Neuronal stem cell (in vitro differentiated cells): ENCODE data around the gene NRG3.

Source experiments
- DNase-seq: peaks from one replicate; pipeline ENCODE4 v3.0.0-alpha.2; 2013; ENCODE audit warnings: low spot score
- H2AFZ ChIP-seq: one replicate; pipeline ENCODE4 v1.6.1; 2013; ENCODE audit warnings: mild to moderate bottlenecking, low read length, inconsistent platforms
- H2AK5ac ChIP-seq: 2 replicates; pipeline ENCODE4 v1.6.1; 2013; ENCODE audit warnings: low read depth, mild to moderate bottlenecking, inconsistent platforms, low read length, moderate library complexity, mixed read lengths
- H2BK120ac ChIP-seq: 2 replicates; pipeline ENCODE4 v1.6.1; 2013; ENCODE audit warnings: low read depth, mild to moderate bottlenecking, inconsistent platforms, low read length, moderate library complexity, mixed read lengths
- H2BK12ac ChIP-seq: one replicate; pipeline ENCODE4 v1.6.1; 2013; ENCODE audit warnings: low read length, inconsistent platforms
- H2BK15ac ChIP-seq: 2 replicates; pipeline ENCODE4 v1.6.1; 2013; ENCODE audit warnings: mild to moderate bottlenecking, low read length, inconsistent platforms, mixed read lengths
- H2BK5ac ChIP-seq: one replicate; pipeline ENCODE4 v1.6.1; 2013; ENCODE audit warnings: inconsistent platforms, mild to moderate bottlenecking, low read length, moderate library complexity
- H3K14ac ChIP-seq: one replicate; pipeline ENCODE4 v1.6.1; 2013; ENCODE audit warnings: low read length, inconsistent platforms
- H3K18ac ChIP-seq: 2 replicates; pipeline ENCODE4 v1.6.1; 2013; ENCODE audit warnings: low read length, inconsistent platforms
- H3K23ac ChIP-seq: 2 replicates; pipeline ENCODE4 v1.6.1; 2013; ENCODE audit warnings: low read depth, mild to moderate bottlenecking, mixed read lengths, low read length, inconsistent platforms; ENCODE audit not compliant: poor library complexity
- H3K27ac ChIP-seq: replicated peaks from 3 replicates; pipeline ENCODE4 v1.5.1; 2013; ENCODE audit warnings: low read length, inconsistent platforms
- H3K27me3 ChIP-seq, 3 experiments: 2 replicates each; pipeline ENCODE4 v1.6.1; 2013; ENCODE audit warnings: low read length in 3 of 3, mild to moderate bottlenecking in 2 of 3, inconsistent platforms in 1 of 3, low read depth in 1 of 3, mixed read lengths in 1 of 3, moderate library complexity in 1 of 3; ENCODE audit not compliant: control insufficient read depth in 3 of 3, insufficient read depth in 3 of 3
- H3K36me3 ChIP-seq, 2 donors: replicated peaks in 1 of 2; 2 replicates each; pipeline ENCODE4 v1.6.1; 2013; ENCODE audit warnings: low read length in 2 of 2; ENCODE audit not compliant: control insufficient read depth in 2 of 2, insufficient read depth in 2 of 2
- H3K4ac ChIP-seq: 2 replicates; pipeline ENCODE4 v1.6.1; 2013; ENCODE audit warnings: inconsistent platforms, mild to moderate bottlenecking, low read length, moderate library complexity
- H3K4me1 ChIP-seq, 2 donors: 1 replicate in 1 of 2; 2 replicates in 1 of 2; pipeline ENCODE4 v1.6.1; 2013; ENCODE audit warnings: low read length in 2 of 2, low read depth in 1 of 2; ENCODE audit not compliant: control insufficient read depth in 2 of 2, insufficient read depth in 1 of 2
- H3K4me2 ChIP-seq: one replicate; pipeline ENCODE4 v1.6.1; 2013; ENCODE audit warnings: mild to moderate bottlenecking, low read length, inconsistent platforms; ENCODE audit not compliant: insufficient read depth, poor library complexity, severe bottlenecking
- H3K4me3 ChIP-seq, 2 donors: 2 replicates each; pipeline ENCODE4 v1.5.1; 2013; ENCODE audit warnings: low read length in 2 of 2, mild to moderate bottlenecking in 2 of 2, inconsistent platforms in 1 of 2, moderate library complexity in 1 of 2
- H3K79me1 ChIP-seq: one replicate; pipeline ENCODE4 v1.6.1; 2013; ENCODE audit warnings: low read depth, mild to moderate bottlenecking, inconsistent platforms, low read length, moderate library complexity
- H3K9ac ChIP-seq: one replicate; pipeline ENCODE4 v1.6.1; 2013; ENCODE audit warnings: mild to moderate bottlenecking, low read depth, low read length, inconsistent platforms; ENCODE audit not compliant: poor library complexity
- H3K9me3 ChIP-seq, 2 donors: replicated peaks in 1 of 2; 2 replicates each; pipeline versions ENCODE3 to v1.6.1; 2013; ENCODE audit warnings: low read length in 2 of 2, mild to moderate bottlenecking in 2 of 2, inconsistent platforms in 1 of 2, low read depth in 1 of 2, mixed read lengths in 1 of 2, moderate library complexity in 1 of 2; ENCODE audit not compliant: control insufficient read depth in 2 of 2, insufficient read depth in 1 of 2
- H4K8ac ChIP-seq: one replicate; pipeline ENCODE4 v1.6.1; 2013; ENCODE audit warnings: low read depth, mild to moderate bottlenecking, inconsistent platforms, low read length, moderate library complexity
- H4K91ac ChIP-seq: one replicate; pipeline ENCODE4 v1.6.1; 2013; ENCODE audit warnings: low read length, low read depth, mild to moderate bottlenecking, inconsistent platforms; ENCODE audit not compliant: poor library complexity
- WGBS, 2 donors: extraction: QIAGEN DNeasy Blood & Tissue Kit; methylation state at CpG; one replicate each; pipeline ENCODE4 v1.1.7; 2013; ENCODE audit warnings: missing lambda C conversion rate in 2 of 2, mixed read lengths in 1 of 2; ENCODE audit not compliant: insufficient read length in 2 of 2, insufficient replicate concordance in 1 of 2; ENCODE audit errors: extremely low coverage in 2 of 2; 5-methylcytosine and 5-hydroxymethylcytosine counted together

Gene NRG3

GRCh38 chr10:82942286-82943099 lies 1067.5 kb downstream of the NRG3 start:
- H3K79me1 ChIP-seq = no peaks in the 10 kb centered on the region
- H3K4me2 ChIP-seq = no peak overlapping the region
- no peak overlapping the region for H3K4ac ChIP-seq
- no peak overlapping the region for H3K9ac ChIP-seq
- WGBS, 2 donors = no CpG with 5 or more reads among the region's 3 CpGs
- H4K8ac ChIP-seq = no peak overlapping the region
- H3K18ac ChIP-seq = no peak overlapping the region
- H3K27me3 ChIP-seq = no peaks in the 10 kb centered on the region
- no peak overlapping the region for H3K4me3 ChIP-seq
- H3K36me3 ChIP-seq = no peaks in the 10 kb centered on the region
- H3K9me3 ChIP-seq = peaks cover 3 to 7% of the 10 kb centered on the region in 2 donors
- no peak overlapping the region for H3K27ac ChIP-seq
- H3K14ac ChIP-seq = no peak overlapping the region
- H3K4me1 ChIP-seq = peaks cover 3% of the 10 kb centered on the region in 2 donors
- H2AFZ ChIP-seq = peak overlapping the region; percentile 46
- no peak overlapping the region for H2BK15ac ChIP-seq
- no peak overlapping the region for H2BK12ac ChIP-seq
- H4K91ac ChIP-seq = no peak overlapping the region
- H2AK5ac ChIP-seq = no peak overlapping the region
- no peak overlapping the region for H3K23ac ChIP-seq
- H2BK5ac ChIP-seq = no peak overlapping the region
- no peak for DNase-seq
- no peak overlapping the region for H2BK120ac ChIP-seq

DNA sequence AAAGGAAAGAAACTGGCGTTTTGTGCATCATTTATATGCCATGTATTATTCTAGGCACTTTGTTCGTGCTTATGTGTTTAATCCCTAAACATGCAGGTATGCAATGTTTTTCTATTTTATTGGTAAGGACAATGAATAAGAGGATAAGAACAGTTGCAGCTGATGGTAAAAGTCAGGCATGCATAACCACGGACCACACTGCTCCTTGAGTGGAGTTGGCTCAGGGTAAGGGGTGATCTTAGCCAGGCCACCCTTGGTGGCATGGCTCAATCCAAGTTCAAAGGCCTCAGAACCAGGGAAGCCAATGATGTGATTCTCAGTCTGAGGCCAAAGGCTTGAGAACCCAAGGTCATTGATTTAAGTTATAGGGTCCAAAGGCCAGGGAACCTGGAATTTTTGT lies 1068.1 kb downstream of the NRG3 start:
- Histone ChIP-seq H4K8ac (no peak overlapping the region), H2BK5ac (no peak overlapping the region), H2BK15ac (no peak overlapping the region), H3K36me3 (no peaks in the 10 kb centered on the region), H3K9me3 (peaks cover 3 to 7% of the 10 kb centered on the region in 2 donors), H2BK12ac (no peak overlapping the region), H2BK120ac (no peak overlapping the region), H3K4me1 (peaks cover 3% of the 10 kb centered on the region in 2 donors), H3K79me1 (no peaks in the 10 kb centered on the region), H2AK5ac (no peak overlapping the region), H3K23ac (no peak overlapping the region), H3K27me3 (no peaks in the 10 kb centered on the region), H2AFZ (no peak overlapping the region), H3K4ac (no peak overlapping the region), H3K9ac (no peak overlapping the region), H3K27ac (no peak overlapping the region), H3K4me3 (no peak overlapping the region), H3K14ac (no peak overlapping the region), H4K91ac (no peak overlapping the region), H3K18ac (no peak overlapping the region), H3K4me2 (no peak overlapping the region)
- no CpG with 5 or more reads among the region's 3 CpGs for WGBS, 2 donors
- no peak for DNase-seq

DNA sequence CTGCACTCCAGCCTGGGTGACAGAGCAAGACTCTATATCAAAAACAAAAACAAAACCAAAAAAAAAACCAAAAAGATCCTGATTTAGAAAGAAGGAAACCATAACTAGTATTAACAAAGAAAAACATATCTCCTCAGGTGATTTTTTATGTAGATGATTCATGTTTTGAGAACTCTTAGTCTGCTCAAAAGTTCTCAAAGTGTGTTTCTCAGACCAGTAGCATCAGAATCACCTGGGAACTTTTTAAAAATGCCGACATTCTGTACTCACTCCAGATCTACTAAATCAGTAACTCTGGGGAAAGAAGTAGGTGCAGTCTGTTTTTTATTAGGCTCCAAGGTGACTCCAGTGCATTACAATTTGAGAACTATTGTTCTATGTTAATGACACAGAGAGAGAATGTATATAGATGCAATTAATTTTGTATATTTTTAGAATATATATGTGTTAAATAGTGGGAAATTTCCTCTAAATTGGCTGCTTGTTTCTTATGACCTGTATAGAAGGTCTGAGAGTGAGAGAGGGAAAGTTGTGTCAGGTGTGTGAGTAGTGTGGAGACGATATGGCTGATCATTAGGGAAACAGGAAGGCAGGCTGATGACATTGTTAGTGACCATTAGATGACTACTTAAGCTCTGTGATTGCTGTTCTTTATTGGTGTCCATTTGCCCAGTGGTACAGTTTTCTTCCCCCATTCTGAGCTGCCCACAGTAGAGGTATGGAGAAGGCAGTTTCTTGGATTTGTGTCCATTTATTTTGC lies 1075.0 kb downstream of the NRG3 start:
- no peaks in the 10 kb centered on the region for H3K27me3 ChIP-seq
- 100% methylated on average over 1 of the region's 2 CpGs; no CpG with 5 or more reads in 1 of the 2 donors for WGBS, 2 donors
- no peaks in the 10 kb centered on the region for H3K79me1 ChIP-seq
- no peak overlapping the region for H3K9ac ChIP-seq
- no peak overlapping the region for H2BK15ac ChIP-seq
- H3K27ac ChIP-seq = no peak overlapping the region
- no peak for DNase-seq
- no peak overlapping the region for H4K8ac ChIP-seq
- H3K4me1 ChIP-seq = no peaks in the 10 kb centered on the region
- no peak overlapping the region for H3K18ac ChIP-seq
- H2AFZ ChIP-seq = no peak overlapping the region
- H3K4ac ChIP-seq = no peak overlapping the region
- H3K4me3 ChIP-seq = no peak overlapping the region
- H2AK5ac ChIP-seq = no peak overlapping the region
- no peak overlapping the region for H2BK5ac ChIP-seq
- H3K4me2 ChIP-seq = no peak overlapping the region
- H3K9me3 ChIP-seq = peaks cover 2 to 7% of the 10 kb centered on the region in 2 donors
- H4K91ac ChIP-seq = no peak overlapping the region
- no peaks in the 10 kb centered on the region for H3K36me3 ChIP-seq
- no peak overlapping the region for H2BK120ac ChIP-seq
- H2BK12ac ChIP-seq = no peak overlapping the region
- no peak overlapping the region for H3K14ac ChIP-seq
- H3K23ac ChIP-seq = no peak overlapping the region

DNA sequence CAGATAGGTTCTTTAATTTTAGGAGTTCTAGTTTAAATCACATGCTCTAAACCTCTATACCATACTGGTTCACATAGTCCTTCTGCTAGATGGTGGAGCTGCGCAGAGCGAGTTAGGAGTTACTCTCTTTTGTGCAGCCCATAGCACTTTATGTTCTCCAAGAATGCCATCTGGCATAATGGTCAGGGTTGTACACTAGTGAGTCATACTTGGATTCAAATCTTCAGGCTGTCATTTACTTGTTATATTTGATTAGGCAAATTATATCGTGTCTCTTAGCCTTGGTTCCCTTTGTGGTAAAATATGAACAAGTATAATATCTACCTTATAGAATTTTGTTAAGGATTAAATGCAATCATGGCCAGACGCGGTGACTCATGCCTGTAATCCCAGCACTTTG lies 1078.3 kb downstream of the NRG3 start:
- Histone ChIP-seq H3K4me1 (no peaks in the 10 kb centered on the region), H3K27me3 (no peaks in the 10 kb centered on the region)
- DNase-seq = no peak

More for the DNA sequence above, 1078.3 kb downstream of the NRG3 start:
- no CpG with 5 or more reads among the region's 5 CpGs for WGBS, 2 donors
- H3K4me2 ChIP-seq = no peak overlapping the region
- H2AK5ac ChIP-seq = no peak overlapping the region
- no peaks in the 10 kb centered on the region for H3K9me3 ChIP-seq
- H3K4ac ChIP-seq = no peak overlapping the region
- no peak overlapping the region for H2AFZ ChIP-seq
- H3K23ac ChIP-seq = no peak overlapping the region
- H3K79me1 ChIP-seq = no peaks in the 10 kb centered on the region
- H3K36me3 ChIP-seq = no peaks in the 10 kb centered on the region
- H3K18ac ChIP-seq = no peak overlapping the region
- no peak overlapping the region for H3K9ac ChIP-seq
- no peak overlapping the region for H2BK15ac ChIP-seq
- no peak overlapping the region for H3K27ac ChIP-seq
- H4K91ac ChIP-seq = no peak overlapping the region
- no peak overlapping the region for H4K8ac ChIP-seq
- no peak overlapping the region for H3K4me3 ChIP-seq
- no peak overlapping the region for H2BK120ac ChIP-seq
- H3K14ac ChIP-seq = no peak overlapping the region
- no peak overlapping the region for H2BK5ac ChIP-seq
- no peak overlapping the region for H2BK12ac ChIP-seq
